PC-9 (cell line): ENCODE data around the gene COL4A4. TPM values are rescaled to one million over a fixed set of nuclear protein-coding genes. Genes with fewer than 3 reads are reported as not detected.

Experiments used
- BruUV-seq: library from RNA; stranded (reverse); fragments of 400-500 nt; replicated peaks from 2 replicates; lab custom pipeline; 2021; lab: Mats Ljungman, UMichigan
- CTCF ChIA-PET: fragments of 300-600 bp; sonication (Branson Sonifier 250); formaldehyde crosslinking; loops from one replicate; lab custom pipeline; 2022; ENCODE audit warnings: antibody characterized with exemption; lab: Charles Lee
- POLR2A ChIA-PET: fragments of 300-600 bp; sonication (Branson Sonifier 250); formaldehyde crosslinking; loops from one replicate; lab custom pipeline; 2022; ENCODE audit warnings: antibody characterized with exemption; ENCODE audit not compliant: unreplicated experiment; lab: Charles Lee
- DNase-seq, 2 experiments: peaks; one replicate each; pipeline versions ENCODE4 v3.0.0 to v3.0.0-alpha.2; 2015 to 2022; ENCODE audit warnings: mixed read lengths in 1 of 2
- H2AFZ ChIP-seq: fragments of 200-600 bp; sonication (generic); 2 replicates; pipeline ENCODE4 v1.8.1; 2017; ENCODE audit warnings: antibody characterized with exemption
- H3F3A ChIP-seq: fragments of 200-600 bp; sonication (generic); 2 replicates; pipeline ENCODE4 v1.8.1; 2017; ENCODE audit warnings: antibody characterized with exemption, mild to moderate bottlenecking, low read depth; ENCODE audit not compliant: insufficient read depth
- H3K27ac ChIP-seq: fragments of 200-600 bp; sonication (generic); 2 replicates; pipeline ENCODE4 v1.6.1; 2016; ENCODE audit warnings: mixed run types
- H3K27me3 ChIP-seq: fragments of 200-600 bp; sonication (generic); 2 replicates; pipeline ENCODE4 v1.6.1; 2016; ENCODE audit warnings: low read depth, mixed run types; ENCODE audit not compliant: insufficient read depth
- H3K36me3 ChIP-seq: fragments of 200-600 bp; sonication (generic); 2 replicates; pipeline ENCODE4 v1.6.1; 2016; ENCODE audit warnings: low read depth, mixed run types
- H3K4me1 ChIP-seq: fragments of 200-600 bp; sonication (generic); replicated peaks from 2 replicates; pipeline ENCODE4 v1.6.1; 2016; ENCODE audit warnings: mixed run types; ENCODE audit not compliant: insufficient read depth
- H3K4me2 ChIP-seq: fragments of 200-600 bp; sonication (generic); 2 replicates; pipeline ENCODE4 v1.6.1; 2017; ENCODE audit warnings: mixed run types
- H3K4me3 ChIP-seq: fragments of 200-600 bp; sonication (generic); 2 replicates; pipeline ENCODE4 v1.6.1; 2016; ENCODE audit warnings: mixed run types
- H3K79me2 ChIP-seq: fragments of 200-600 bp; sonication (generic); 2 replicates; pipeline ENCODE4 v1.6.1; 2017; ENCODE audit warnings: low read depth, mixed run types
- H3K9me2 ChIP-seq: fragments of 200-600 bp; sonication (generic); 2 replicates; pipeline ENCODE4 v1.8.1; 2017; ENCODE audit warnings: mild to moderate bottlenecking; ENCODE audit not compliant: insufficient read depth
- H3K9me3 ChIP-seq: fragments of 200-600 bp; sonication (generic); 2 replicates; pipeline ENCODE4 v1.8.1; 2016; ENCODE audit warnings: low read depth; ENCODE audit not compliant: insufficient read depth
- H4K20me1 ChIP-seq: fragments of 200-600 bp; sonication (generic); 2 replicates; pipeline ENCODE4 v1.8.1; 2017; ENCODE audit not compliant: insufficient read depth
- CTCF ChIP-seq: fragments of 200-600 bp; sonication (generic); conservative IDR thresholded peaks from 2 replicates; pipeline ENCODE4 v1.6.1; 2017; ENCODE audit warnings: mixed run types, antibody characterized with exemption, mild to moderate bottlenecking, moderate library complexity
- EZH2 ChIP-seq: fragments of 200-600 bp; sonication (generic); IDR thresholded peaks from 2 replicates; pipeline ENCODE4 v1.8.0; 2017; ENCODE audit warnings: antibody characterized with exemption, low read depth
- intact Hi-C: fragments of 100-400 bp; cut with micrococcal nuclease; formaldehyde crosslinking; loops from one replicate; pipeline ENCODE4 v1.10.0; 2022; ENCODE audit not compliant: unreplicated experiment
- total RNA-seq: library from RNA; stranded (reverse); gene quantifications from 2 replicates; pipeline ENCODE4 v1.2.3, GENCODE V29; 2021

Gene COL4A4
- total RNA-seq, 1 experiment from 2014 or later, result 5.6 TPM

GRCh38 chr2:227127201-227127600, 36.8 kb downstream of the COL4A4 start:
- Histone ChIP-seq H2AFZ (no peak overlapping the region), H3K9me2 (no peaks in the 10 kb centered on the region), H3K4me3 (no peak overlapping the region), H3K4me2 (no peak overlapping the region), H3K27me3 (no peaks in the 10 kb centered on the region), H4K20me1 (no peaks in the 10 kb centered on the region), H3K9me3 (no peaks in the 10 kb centered on the region), H3F3A (no peaks in the 10 kb centered on the region), H3K36me3 (no peaks in the 10 kb centered on the region), H3K79me2 (no peaks in the 10 kb centered on the region), H3K4me1 (no peaks in the 10 kb centered on the region), H3K27ac (no peak overlapping the region)
- DNase-seq, result no peak
- TF ChIP-seq EZH2 (no peak), CTCF (no peak)
- POLR2A ChIA-PET, result no interaction called here
- intact Hi-C loops, result loop anchor here (10.0 kb wide), 2 partner anchors 528 to 1528 kb away; no protein-coding TSS in a partner anchor
- CTCF ChIA-PET, result interaction anchor here (0.5 kb wide), 1 partner anchor 586 kb away, joined by 3 read pairs; no protein-coding TSS in a partner anchor
- BruUV-seq, result no TSS peak

- H3K27me3 ChIP-seq, result no peaks in the 10 kb centered on the region
- DNase-seq, result no peak
- no peaks in the 10 kb centered on the region for H3F3A ChIP-seq
- no peak overlapping the region for H3K4me3 ChIP-seq
- ChIA-PET POLR2A (no interaction called here), CTCF (no interaction called here)
- no peaks in the 10 kb centered on the region for H4K20me1 ChIP-seq
- H3K79me2 ChIP-seq, result no peaks in the 10 kb centered on the region
- H2AFZ ChIP-seq, result no peak overlapping the region
- H3K9me3 ChIP-seq, result no peaks in the 10 kb centered on the region
- no TSS peak for BruUV-seq
- no peak overlapping the region for H3K27ac ChIP-seq
- no peaks in the 10 kb centered on the region for H3K36me3 ChIP-seq
- no peaks in the 10 kb centered on the region for H3K4me1 ChIP-seq
- TF ChIP-seq EZH2 (no peak), CTCF (no peak)
- no peaks in the 10 kb centered on the region for H3K9me2 ChIP-seq
- no peak overlapping the region for H3K4me2 ChIP-seq
- intact Hi-C loops, result loop anchor here (10.0 kb wide), 2 partner anchors 529 to 1529 kb away; no protein-coding TSS in a partner anchor
Observed at GRCh38 chr2:227125506-227125905, 38.5 kb downstream of the COL4A4 start.

GRCh38 chr2:227124811-227125210, 39.2 kb downstream of the COL4A4 start:
- BruUV-seq, result no TSS peak
- no peak for TF ChIP-seq EZH2
- TF ChIP-seq CTCF, result no peak
- no peak overlapping the region for H2AFZ ChIP-seq
- H3F3A ChIP-seq, result no peaks in the 10 kb centered on the region
- H4K20me1 ChIP-seq, result no peaks in the 10 kb centered on the region
- no peaks in the 10 kb centered on the region for H3K79me2 ChIP-seq
- POLR2A ChIA-PET, result no interaction called here
- H3K9me2 ChIP-seq, result no peaks in the 10 kb centered on the region
- intact Hi-C loops, result loop anchor here (10.0 kb wide), 2 partner anchors 530 to 1530 kb away; no protein-coding TSS in a partner anchor
- no peaks in the 10 kb centered on the region for H3K4me1 ChIP-seq
- H3K4me2 ChIP-seq, result no peak overlapping the region
- DNase-seq, result no peak
- no peaks in the 10 kb centered on the region for H3K27me3 ChIP-seq
- H3K9me3 ChIP-seq, result no peaks in the 10 kb centered on the region
- CTCF ChIA-PET, result interaction anchor here (0.6 kb wide), 1 partner anchor 133 kb away, joined by 3 read pairs; no protein-coding TSS in a partner anchor
- no peak overlapping the region for H3K4me3 ChIP-seq
- no peak overlapping the region for H3K27ac ChIP-seq
- H3K36me3 ChIP-seq, result no peaks in the 10 kb centered on the region
